Activated T-cell treated with anti-CD3 and anti-CD28 coated beads, Interleukin-2, amount 50 U/mL, for 72 hours (primary cell): ENCODE data around the gene DAB2IP. TPM values are rescaled to one million over a fixed set of nuclear protein-coding genes. Genes with fewer than 3 reads are reported as not detected.
A peak's percentile ranks its signal among the peaks of the same experiment; 100 is the strongest.

Experiments used
- ATAC-seq, 2 donors: fragments of 150-1000 bp; cut with Tn5 transposase; replicated peaks in 1 of 2; 2 replicates each; pipeline ENCODE4 v1.10.0; 2021; ENCODE audit warnings: moderate library complexity in 2 of 2, mild to moderate bottlenecking in 1 of 2
- DNase-seq, 2 donors: peaks; one replicate each; pipeline ENCODE4 v3.0.0; 2021 to 2022; ENCODE audit warnings: mixed read lengths in 1 of 2
- H3K27ac Mint-ChIP-seq: one replicate; pipeline ENCODE4 v1.8.0; 2022; ENCODE audit warnings: mild to moderate bottlenecking, moderate library complexity, mixed read lengths
- H3K27me3 Mint-ChIP-seq: one replicate; pipeline ENCODE4 v1.8.0; 2022; ENCODE audit warnings: low read depth, mixed read lengths
- H3K36me3 Mint-ChIP-seq, 2 donors: one replicate each; pipeline ENCODE4 v1.8.0; 2022; ENCODE audit warnings: mixed read lengths in 2 of 2, mild to moderate bottlenecking in 1 of 2; ENCODE audit not compliant: insufficient read depth in 2 of 2
- H3K4me1 Mint-ChIP-seq: one replicate; pipeline ENCODE4 v1.8.0; 2022; ENCODE audit warnings: low read depth, mixed read lengths
- H3K4me3 Mint-ChIP-seq, 2 donors: one replicate each; pipeline ENCODE4 v1.8.0; 2022; ENCODE audit warnings: mild to moderate bottlenecking in 2 of 2, mixed read lengths in 2 of 2, moderate library complexity in 2 of 2
- H3K9me3 Mint-ChIP-seq, 2 donors: one replicate each; pipeline ENCODE4 v1.8.0; 2022; ENCODE audit warnings: mixed read lengths in 2 of 2
- total RNA-seq, 2 donors: library from RNA; stranded (reverse); gene quantifications; one replicate each; pipeline ENCODE4 v1.2.3, GENCODE V29; 2022

Gene DAB2IP
- total RNA-seq, 2 donors from 2014 or later, result 0.35 to 0.74 TPM

- peaks cover 40% of the 10 kb centered on the region for H3K27me3 Mint-ChIP-seq
- ATAC-seq (no peak), DNase-seq (no peak)
- H3K4me3 Mint-ChIP-seq, result no peak overlapping the region
- no peaks in the 10 kb centered on the region for H3K36me3 Mint-ChIP-seq
- H3K27ac Mint-ChIP-seq, result no peak overlapping the region
- H3K9me3 Mint-ChIP-seq, result no peaks in the 10 kb centered on the region
- H3K4me1 Mint-ChIP-seq, result no peaks in the 10 kb centered on the region
These were observed 15.8 kb downstream of the DAB2IP start for GRCh38 chr9:121667214-121667613.

GRCh38 chr9:121667890-121668289 is 16.5 kb downstream of the DAB2IP start:
- DNase-seq (no peak), ATAC-seq (no peak)
- Mint-ChIP-seq H3K4me1 (no peaks in the 10 kb centered on the region), H3K27ac (no peak overlapping the region), H3K36me3 (no peaks in the 10 kb centered on the region), H3K4me3 (no peak overlapping the region), H3K9me3 (no peaks in the 10 kb centered on the region), H3K27me3 (peaks cover 33% of the 10 kb centered on the region)

GRCh38 chr9:121670431-121670830 is 19.0 kb downstream of the DAB2IP start:
- DNase-seq, result no peak
- no peak for ATAC-seq
- Mint-ChIP-seq H3K9me3 (no peaks in the 10 kb centered on the region), H3K4me1 (no peaks in the 10 kb centered on the region), H3K27me3 (peaks cover 19% of the 10 kb centered on the region), H3K4me3 (no peak overlapping the region), H3K36me3 (no peaks in the 10 kb centered on the region), H3K27ac (no peak overlapping the region)

- DNase-seq, result no peak
- no peaks in the 10 kb centered on the region for H3K36me3 Mint-ChIP-seq
- H3K9me3 Mint-ChIP-seq, result no peaks in the 10 kb centered on the region
- ATAC-seq, result no peak
- peaks cover 11% of the 10 kb centered on the region for H3K27me3 Mint-ChIP-seq
- H3K27ac Mint-ChIP-seq, result no peak overlapping the region
- H3K4me1 Mint-ChIP-seq, result no peaks in the 10 kb centered on the region
- H3K4me3 Mint-ChIP-seq, result no peak overlapping the region
These were observed 20.2 kb downstream of the DAB2IP start for GRCh38 chr9:121671612-121672155.

- Mint-ChIP-seq H3K9me3 (no peaks in the 10 kb centered on the region), H3K27me3 (peaks cover 11% of the 10 kb centered on the region), H3K4me1 (no peaks in the 10 kb centered on the region), H3K36me3 (no peaks in the 10 kb centered on the region), H3K4me3 (no peak overlapping the region), H3K27ac (no peak overlapping the region)
- DNase-seq (no peak), ATAC-seq (no peak)
These were observed 20.8 kb downstream of the DAB2IP start for GRCh38 chr9:121672213-121672612.

GRCh38 chr9:121672986-121673385 is 21.6 kb downstream of the DAB2IP start:
- H3K27me3 Mint-ChIP-seq, result peaks cover 11% of the 10 kb centered on the region
- H3K27ac Mint-ChIP-seq, result no peak overlapping the region
- H3K4me3 Mint-ChIP-seq, result no peak overlapping the region
- no peak for DNase-seq
- no peak for ATAC-seq
- no peaks in the 10 kb centered on the region for H3K9me3 Mint-ChIP-seq
- H3K4me1 Mint-ChIP-seq, result no peaks in the 10 kb centered on the region
- no peaks in the 10 kb centered on the region for H3K36me3 Mint-ChIP-seq

GRCh38 chr9:121673576-121673975 is 22.1 kb downstream of the DAB2IP start:
- H3K27me3 Mint-ChIP-seq, result peaks cover 11% of the 10 kb centered on the region
- ATAC-seq (no peak), DNase-seq (no peak)
- H3K36me3 Mint-ChIP-seq, result no peaks in the 10 kb centered on the region
- H3K4me3 Mint-ChIP-seq, result no peak overlapping the region
- H3K4me1 Mint-ChIP-seq, result no peaks in the 10 kb centered on the region
- H3K9me3 Mint-ChIP-seq, result no peaks in the 10 kb centered on the region
- no peak overlapping the region for H3K27ac Mint-ChIP-seq

GRCh38 chr9:121674017-121674416 is 22.6 kb downstream of the DAB2IP start:
- ATAC-seq, result no peak
- Mint-ChIP-seq H3K9me3 (no peaks in the 10 kb centered on the region), H3K27me3 (peaks cover 11% of the 10 kb centered on the region), H3K4me3 (no peak overlapping the region), H3K27ac (no peak overlapping the region), H3K36me3 (no peaks in the 10 kb centered on the region), H3K4me1 (no peaks in the 10 kb centered on the region)
- no peak for DNase-seq

GRCh38 chr9:121674952-121675351 is 23.5 kb downstream of the DAB2IP start:
- no peak overlapping the region for H3K4me3 Mint-ChIP-seq
- no peaks in the 10 kb centered on the region for H3K9me3 Mint-ChIP-seq
- ATAC-seq (peak in 1 of 2 donors; percentile 58), DNase-seq (no peak)
- H3K4me1 Mint-ChIP-seq, result no peaks in the 10 kb centered on the region
- peaks cover 3% of the 10 kb centered on the region for H3K27me3 Mint-ChIP-seq
- no peak overlapping the region for H3K27ac Mint-ChIP-seq
- no peaks in the 10 kb centered on the region for H3K36me3 Mint-ChIP-seq

- H3K4me1 Mint-ChIP-seq, result no peaks in the 10 kb centered on the region
- no peaks in the 10 kb centered on the region for H3K36me3 Mint-ChIP-seq
- no peak overlapping the region for H3K4me3 Mint-ChIP-seq
- DNase-seq (no peak), ATAC-seq (no peak)
- no peak overlapping the region for H3K27ac Mint-ChIP-seq
- H3K27me3 Mint-ChIP-seq, result no peaks in the 10 kb centered on the region
- no peaks in the 10 kb centered on the region for H3K9me3 Mint-ChIP-seq
These were observed 23.9 kb downstream of the DAB2IP start for GRCh38 chr9:121675381-121675780.

- ATAC-seq (no peak), DNase-seq (no peak)
- no peak overlapping the region for H3K27ac Mint-ChIP-seq
- H3K4me1 Mint-ChIP-seq, result no peaks in the 10 kb centered on the region
- no peaks in the 10 kb centered on the region for H3K27me3 Mint-ChIP-seq
- no peak overlapping the region for H3K4me3 Mint-ChIP-seq
- H3K36me3 Mint-ChIP-seq, result no peaks in the 10 kb centered on the region
- H3K9me3 Mint-ChIP-seq, result no peaks in the 10 kb centered on the region
These were observed 24.8 kb downstream of the DAB2IP start for GRCh38 chr9:121675969-121676822.

GRCh38 chr9:121676926-121677325 is 25.5 kb downstream of the DAB2IP start:
- H3K27ac Mint-ChIP-seq, result no peak overlapping the region
- H3K27me3 Mint-ChIP-seq, result no peaks in the 10 kb centered on the region
- no peak overlapping the region for H3K4me3 Mint-ChIP-seq
- no peak for DNase-seq
- H3K4me1 Mint-ChIP-seq, result no peaks in the 10 kb centered on the region
- no peaks in the 10 kb centered on the region for H3K36me3 Mint-ChIP-seq
- ATAC-seq, result no peak
- H3K9me3 Mint-ChIP-seq, result no peaks in the 10 kb centered on the region

GRCh38 chr9:121678501-121679022 is 27.1 kb downstream of the DAB2IP start:
- ATAC-seq, result no peak
- no peak overlapping the region for H3K27ac Mint-ChIP-seq

More at GRCh38 chr9:121678501-121679022, 27.1 kb downstream of the DAB2IP start:
- no peaks in the 10 kb centered on the region for H3K4me1 Mint-ChIP-seq
- no peak overlapping the region for H3K4me3 Mint-ChIP-seq
- DNase-seq, result no peak
- H3K9me3 Mint-ChIP-seq, result no peaks in the 10 kb centered on the region
- no peaks in the 10 kb centered on the region for H3K36me3 Mint-ChIP-seq
- H3K27me3 Mint-ChIP-seq, result peaks cover 3% of the 10 kb centered on the region
